Neural cell (in vitro differentiated cells): Measurements from ENCODE around the gene ZSWIM6. TPM values are rescaled to one million over a fixed set of nuclear protein-coding genes. Genes with fewer than 3 reads are reported as not detected.

Experiments used
- H2AFZ ChIP-seq: fragments of 200-600, 300-800 bp; sonication (generic), shearing (Covaris generic); 2 replicates; pipeline ENCODE4 v1.6.0; 2014; ENCODE audit warnings: low read depth, mild to moderate bottlenecking, antibody characterized with exemption, low read length, moderate library complexity
- H3F3A ChIP-seq: fragments of 200-600 bp; shearing (Covaris generic); 2 replicates; pipeline ENCODE4 v1.6.1; 2016; ENCODE audit warnings: mild to moderate bottlenecking, moderate library complexity, mixed read lengths, antibody characterized with exemption, low read length; ENCODE audit not compliant: insufficient read depth, poor library complexity, severe bottlenecking
- H3K27ac ChIP-seq: fragments of 200-600, 300-800 bp; sonication (generic), shearing (Covaris generic); 2 replicates; pipeline ENCODE4 v1.5.1; 2014; ENCODE audit warnings: mild to moderate bottlenecking, low read length, moderate library complexity
- H3K27me3 ChIP-seq: fragments of 300-800, 200-600 bp; sonication (generic), shearing (Covaris generic); 2 replicates; pipeline ENCODE4 v1.6.0; 2014; ENCODE audit warnings: mild to moderate bottlenecking, low read depth, low read length, moderate library complexity; ENCODE audit not compliant: insufficient read depth
- H3K36me3 ChIP-seq: fragments of 300-800, 200-600 bp; sonication (generic), shearing (Covaris generic); 2 replicates; pipeline ENCODE4 v1.5.1; 2014; ENCODE audit warnings: mild to moderate bottlenecking, antibody characterized with exemption, low read length, moderate library complexity; ENCODE audit not compliant: insufficient read depth
- H3K4me2 ChIP-seq: fragments of 300-800, 200-600 bp; sonication (generic), shearing (Covaris generic); 2 replicates; pipeline ENCODE4 v1.6.0; 2014; ENCODE audit warnings: mild to moderate bottlenecking, low read length
- H3K4me3 ChIP-seq: fragments of 300-800, 200-600 bp; sonication (generic), shearing (Covaris generic); 2 replicates; pipeline ENCODE4 v1.5.1; 2014; ENCODE audit warnings: mild to moderate bottlenecking, low read length, moderate library complexity
- H3K79me2 ChIP-seq: fragments of 200-600 bp; shearing (Covaris generic); replicated peaks from 2 replicates; pipeline ENCODE4 v1.6.0; 2014; ENCODE audit warnings: mild to moderate bottlenecking, low read length, moderate library complexity; ENCODE audit not compliant: insufficient read depth
- H3K9ac ChIP-seq: fragments of 300-800, 200-600 bp; sonication (generic), shearing (Covaris generic); 2 replicates; pipeline ENCODE4 v1.6.1; 2016; ENCODE audit warnings: mild to moderate bottlenecking, low read length, mixed read lengths
- H3K9me2 ChIP-seq: fragments of 200-600 bp; shearing (Covaris generic); 2 replicates; pipeline ENCODE4 v1.6.1; 2016; ENCODE audit warnings: mild to moderate bottlenecking, low read length, mixed read lengths; ENCODE audit not compliant: insufficient read depth
- H3K9me3 ChIP-seq: fragments of 200-600, 300-800 bp; sonication (generic), shearing (Covaris generic); 2 replicates; pipeline ENCODE4 v1.6.1; 2016; ENCODE audit warnings: mild to moderate bottlenecking, mixed run types, low read length, moderate library complexity, mixed read lengths
- H4K20me1 ChIP-seq: fragments of 200-600 bp; shearing (Covaris generic); 2 replicates; pipeline ENCODE4 v1.6.1; 2016; ENCODE audit warnings: mild to moderate bottlenecking, mixed run types; ENCODE audit not compliant: insufficient read depth
- EP300 ChIP-seq: fragments of 450-650 bp; conservative IDR thresholded peaks from 2 replicates; pipeline ENCODE4 v1.6.1; 2014; ENCODE audit warnings: antibody characterized with exemption, mild to moderate bottlenecking, moderate library complexity; ENCODE audit not compliant: poor library complexity, severe bottlenecking
- EZH2 ChIP-seq: fragments of 200-600, 300-800 bp; shearing (Covaris generic), sonication (generic); IDR thresholded peaks from 2 replicates; pipeline ENCODE4 v1.6.1; 2014; ENCODE audit warnings: antibody characterized with exemption, low read length, borderline replicate concordance, mild to moderate bottlenecking; ENCODE audit not compliant: insufficient read depth, poor library complexity, severe bottlenecking
- MXI1 ChIP-seq: fragments of 450-650 bp; conservative IDR thresholded peaks from 2 replicates; pipeline ENCODE4 v1.6.1; 2014; ENCODE audit warnings: antibody characterized with exemption, mild to moderate bottlenecking; ENCODE audit not compliant: poor library complexity, severe bottlenecking
- POLR2AphosphoS5 ChIP-seq: IDR thresholded peaks from 2 replicates; pipeline ENCODE4 v1.6.1; 2012
- RAD21 ChIP-seq: fragments of 450-650 bp; conservative IDR thresholded peaks from 2 replicates; pipeline ENCODE4 v1.6.1; 2014; ENCODE audit warnings: antibody characterized with exemption, mild to moderate bottlenecking, moderate library complexity
- SMC3 ChIP-seq: fragments of 450-650 bp; conservative IDR thresholded peaks from 2 replicates; pipeline ENCODE4 v1.6.1; 2014; ENCODE audit warnings: antibody characterized with exemption, mild to moderate bottlenecking, moderate library complexity; ENCODE audit not compliant: poor library complexity
- TAF1 ChIP-seq: IDR thresholded peaks from 2 replicates; pipeline ENCODE4 v1.6.1; 2012; ENCODE audit warnings: low read depth
- polyA plus RNA-seq: library from polyadenylated mRNA; depleted of rRNA; stranded (reverse); fragments of >200 nt; gene quantifications from 2 replicates; pipeline ENCODE4 v1.2.3, GENCODE V29; 2014
- TF ChIP-seq, protein P1 (sequence below): IDR thresholded peaks from 2 replicates; pipeline ENCODE4 v1.6.1; 2012; ENCODE audit warnings: borderline replicate concordance
- TF ChIP-seq, protein P2 (sequence below): fragments of 450-650 bp; IDR thresholded peaks from 2 replicates; pipeline ENCODE4 v1.5.1; 2014; ENCODE audit warnings: antibody characterized with exemption, mild to moderate bottlenecking, moderate library complexity; ENCODE audit not compliant: poor library complexity, severe bottlenecking

ZSWIM6 gene
- polyA plus RNA-seq, 1 donor from 2014 or later = 43.6 TPM

DNA sequence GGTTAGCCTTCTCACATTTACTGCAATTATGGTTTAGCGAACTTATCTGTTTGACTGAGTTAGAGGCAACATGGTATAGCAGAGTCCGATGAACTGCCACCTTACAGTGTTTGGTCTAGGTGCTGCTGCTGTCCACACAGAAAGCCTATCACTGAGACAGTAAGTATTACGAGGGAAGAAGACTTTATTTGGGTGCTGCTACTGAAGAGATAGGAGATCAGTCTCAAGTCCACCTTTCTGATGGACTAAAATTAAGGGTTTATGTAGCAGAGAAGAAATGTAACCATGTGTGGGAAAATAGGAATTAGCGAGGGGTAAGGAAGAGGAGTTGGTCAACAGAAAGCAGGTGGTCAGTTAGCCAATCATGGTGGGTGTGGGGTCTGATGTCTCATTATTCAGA lies 109.7 kb downstream of the ZSWIM6 start:
- Histone ChIP-seq H3K27me3 (no peaks in the 10 kb centered on the region), H3K4me2 (no peak overlapping the region), H2AFZ (no peak overlapping the region), H3K4me3 (no peak overlapping the region), H3K79me2 (peaks cover 92% of the 10 kb centered on the region), H3K9me3 (peaks cover 6% of the 10 kb centered on the region), H3K9me2 (no peaks in the 10 kb centered on the region), H3K36me3 (no peaks in the 10 kb centered on the region), H3F3A (no peaks in the 10 kb centered on the region), H3K9ac (no peak overlapping the region), H3K27ac (no peak overlapping the region), H4K20me1 (peaks cover 2% of the 10 kb centered on the region)
- TF ChIP-seq EZH2 (no peak), TAF1 (no peak), SMC3 (no peak), RAD21 (no peak), POLR2AphosphoS5 (no peak), EP300 (no peak), MXI1 (no peak)
- TF ChIP-seq, protein P1, sequence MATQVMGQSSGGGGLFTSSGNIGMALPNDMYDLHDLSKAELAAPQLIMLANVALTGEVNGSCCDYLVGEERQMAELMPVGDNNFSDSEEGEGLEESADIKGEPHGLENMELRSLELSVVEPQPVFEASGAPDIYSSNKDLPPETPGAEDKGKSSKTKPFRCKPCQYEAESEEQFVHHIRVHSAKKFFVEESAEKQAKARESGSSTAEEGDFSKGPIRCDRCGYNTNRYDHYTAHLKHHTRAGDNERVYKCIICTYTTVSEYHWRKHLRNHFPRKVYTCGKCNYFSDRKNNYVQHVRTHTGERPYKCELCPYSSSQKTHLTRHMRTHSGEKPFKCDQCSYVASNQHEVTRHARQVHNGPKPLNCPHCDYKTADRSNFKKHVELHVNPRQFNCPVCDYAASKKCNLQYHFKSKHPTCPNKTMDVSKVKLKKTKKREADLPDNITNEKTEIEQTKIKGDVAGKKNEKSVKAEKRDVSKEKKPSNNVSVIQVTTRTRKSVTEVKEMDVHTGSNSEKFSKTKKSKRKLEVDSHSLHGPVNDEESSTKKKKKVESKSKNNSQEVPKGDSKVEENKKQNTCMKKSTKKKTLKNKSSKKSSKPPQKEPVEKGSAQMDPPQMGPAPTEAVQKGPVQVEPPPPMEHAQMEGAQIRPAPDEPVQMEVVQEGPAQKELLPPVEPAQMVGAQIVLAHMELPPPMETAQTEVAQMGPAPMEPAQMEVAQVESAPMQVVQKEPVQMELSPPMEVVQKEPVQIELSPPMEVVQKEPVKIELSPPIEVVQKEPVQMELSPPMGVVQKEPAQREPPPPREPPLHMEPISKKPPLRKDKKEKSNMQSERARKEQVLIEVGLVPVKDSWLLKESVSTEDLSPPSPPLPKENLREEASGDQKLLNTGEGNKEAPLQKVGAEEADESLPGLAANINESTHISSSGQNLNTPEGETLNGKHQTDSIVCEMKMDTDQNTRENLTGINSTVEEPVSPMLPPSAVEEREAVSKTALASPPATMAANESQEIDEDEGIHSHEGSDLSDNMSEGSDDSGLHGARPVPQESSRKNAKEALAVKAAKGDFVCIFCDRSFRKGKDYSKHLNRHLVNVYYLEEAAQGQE = no peak
- TF ChIP-seq, protein P2, sequence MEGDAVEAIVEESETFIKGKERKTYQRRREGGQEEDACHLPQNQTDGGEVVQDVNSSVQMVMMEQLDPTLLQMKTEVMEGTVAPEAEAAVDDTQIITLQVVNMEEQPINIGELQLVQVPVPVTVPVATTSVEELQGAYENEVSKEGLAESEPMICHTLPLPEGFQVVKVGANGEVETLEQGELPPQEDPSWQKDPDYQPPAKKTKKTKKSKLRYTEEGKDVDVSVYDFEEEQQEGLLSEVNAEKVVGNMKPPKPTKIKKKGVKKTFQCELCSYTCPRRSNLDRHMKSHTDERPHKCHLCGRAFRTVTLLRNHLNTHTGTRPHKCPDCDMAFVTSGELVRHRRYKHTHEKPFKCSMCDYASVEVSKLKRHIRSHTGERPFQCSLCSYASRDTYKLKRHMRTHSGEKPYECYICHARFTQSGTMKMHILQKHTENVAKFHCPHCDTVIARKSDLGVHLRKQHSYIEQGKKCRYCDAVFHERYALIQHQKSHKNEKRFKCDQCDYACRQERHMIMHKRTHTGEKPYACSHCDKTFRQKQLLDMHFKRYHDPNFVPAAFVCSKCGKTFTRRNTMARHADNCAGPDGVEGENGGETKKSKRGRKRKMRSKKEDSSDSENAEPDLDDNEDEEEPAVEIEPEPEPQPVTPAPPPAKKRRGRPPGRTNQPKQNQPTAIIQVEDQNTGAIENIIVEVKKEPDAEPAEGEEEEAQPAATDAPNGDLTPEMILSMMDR = no peak

GRCh38 chr5:61447780-61448495 lies 115.9 kb downstream of the ZSWIM6 start:
- Histone ChIP-seq H3K79me2 (peaks cover 87% of the 10 kb centered on the region), H3K27me3 (no peaks in the 10 kb centered on the region), H3F3A (no peaks in the 10 kb centered on the region), H4K20me1 (peaks cover 4% of the 10 kb centered on the region), H3K9me3 (no peaks in the 10 kb centered on the region), H3K27ac (no peak overlapping the region), H2AFZ (no peak overlapping the region), H3K36me3 (peaks cover 3% of the 10 kb centered on the region), H3K4me3 (no peak overlapping the region), H3K4me2 (no peak overlapping the region), H3K9ac (no peak overlapping the region), H3K9me2 (no peaks in the 10 kb centered on the region)
- TF ChIP-seq, protein P2 = no peak
- TF ChIP-seq, protein P1 = no peak
- TF ChIP-seq SMC3 (no peak), MXI1 (no peak), RAD21 (no peak), TAF1 (no peak), EP300 (no peak), POLR2AphosphoS5 (no peak), EZH2 (no peak)
